ENCODE data around the gene KLHDC4. TPM values are rescaled to one million over a fixed set of nuclear protein-coding genes. Genes with fewer than 3 reads are reported as not detected.

KLHDC4 gene
- total and polyA plus RNA-seq, 2 experiments from 2014 or later = 23.0 to 41.1 TPM

DNA sequence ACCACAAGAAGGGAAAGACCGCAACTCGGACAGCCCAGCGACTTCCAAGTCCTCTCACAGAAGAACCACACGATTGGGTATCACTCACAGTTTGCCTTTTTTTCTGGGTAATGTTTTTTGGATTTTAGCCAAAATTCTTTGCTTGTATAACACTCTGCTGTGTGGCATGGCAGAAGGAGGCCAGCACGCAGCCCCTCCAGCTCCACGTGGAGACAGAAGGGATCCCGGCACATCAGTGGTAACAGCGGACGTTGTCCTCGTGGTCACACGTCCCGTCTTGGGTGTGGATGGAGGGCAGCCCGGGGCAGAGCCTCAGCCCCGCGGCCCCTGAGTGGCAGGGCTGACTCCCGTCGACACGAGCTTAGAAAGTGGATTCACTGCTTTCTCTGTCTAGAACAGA is 69.1 kb downstream of the KLHDC4 start (continued):
- TF ChIP-seq STAT1 (IDR thresholded peaks at IDR 0.05; ENCODE audit: unreplicated experiment) (no peak), ETS1 (IDR thresholded peaks at IDR 0.05) (no peak)

GRCh38 chr16:87695534-87695933 is 70.3 kb downstream of the KLHDC4 start:
- H3K27ac ChIP-seq (ENCODE audit: low read depth) = no peak overlapping the region
- no peak for ATAC-seq
- H3K27ac Mint-ChIP-seq = no peak overlapping the region
- H3K4me1 ChIP-seq (ENCODE audit: insufficient read depth) = no peaks in the 10 kb centered on the region
- DNase-seq (ENCODE audit: low spot score) = no peak
- no peak for TF ChIP-seq EZH2 (IDR thresholded peaks at IDR 0.05; ENCODE audit: low read depth, unreplicated experiment)
- TF ChIP-seq EZH2phosphoT487 (IDR thresholded peaks at IDR 0.05; ENCODE audit: unreplicated experiment) = no peak
- TF ChIP-seq, protein P1, sequence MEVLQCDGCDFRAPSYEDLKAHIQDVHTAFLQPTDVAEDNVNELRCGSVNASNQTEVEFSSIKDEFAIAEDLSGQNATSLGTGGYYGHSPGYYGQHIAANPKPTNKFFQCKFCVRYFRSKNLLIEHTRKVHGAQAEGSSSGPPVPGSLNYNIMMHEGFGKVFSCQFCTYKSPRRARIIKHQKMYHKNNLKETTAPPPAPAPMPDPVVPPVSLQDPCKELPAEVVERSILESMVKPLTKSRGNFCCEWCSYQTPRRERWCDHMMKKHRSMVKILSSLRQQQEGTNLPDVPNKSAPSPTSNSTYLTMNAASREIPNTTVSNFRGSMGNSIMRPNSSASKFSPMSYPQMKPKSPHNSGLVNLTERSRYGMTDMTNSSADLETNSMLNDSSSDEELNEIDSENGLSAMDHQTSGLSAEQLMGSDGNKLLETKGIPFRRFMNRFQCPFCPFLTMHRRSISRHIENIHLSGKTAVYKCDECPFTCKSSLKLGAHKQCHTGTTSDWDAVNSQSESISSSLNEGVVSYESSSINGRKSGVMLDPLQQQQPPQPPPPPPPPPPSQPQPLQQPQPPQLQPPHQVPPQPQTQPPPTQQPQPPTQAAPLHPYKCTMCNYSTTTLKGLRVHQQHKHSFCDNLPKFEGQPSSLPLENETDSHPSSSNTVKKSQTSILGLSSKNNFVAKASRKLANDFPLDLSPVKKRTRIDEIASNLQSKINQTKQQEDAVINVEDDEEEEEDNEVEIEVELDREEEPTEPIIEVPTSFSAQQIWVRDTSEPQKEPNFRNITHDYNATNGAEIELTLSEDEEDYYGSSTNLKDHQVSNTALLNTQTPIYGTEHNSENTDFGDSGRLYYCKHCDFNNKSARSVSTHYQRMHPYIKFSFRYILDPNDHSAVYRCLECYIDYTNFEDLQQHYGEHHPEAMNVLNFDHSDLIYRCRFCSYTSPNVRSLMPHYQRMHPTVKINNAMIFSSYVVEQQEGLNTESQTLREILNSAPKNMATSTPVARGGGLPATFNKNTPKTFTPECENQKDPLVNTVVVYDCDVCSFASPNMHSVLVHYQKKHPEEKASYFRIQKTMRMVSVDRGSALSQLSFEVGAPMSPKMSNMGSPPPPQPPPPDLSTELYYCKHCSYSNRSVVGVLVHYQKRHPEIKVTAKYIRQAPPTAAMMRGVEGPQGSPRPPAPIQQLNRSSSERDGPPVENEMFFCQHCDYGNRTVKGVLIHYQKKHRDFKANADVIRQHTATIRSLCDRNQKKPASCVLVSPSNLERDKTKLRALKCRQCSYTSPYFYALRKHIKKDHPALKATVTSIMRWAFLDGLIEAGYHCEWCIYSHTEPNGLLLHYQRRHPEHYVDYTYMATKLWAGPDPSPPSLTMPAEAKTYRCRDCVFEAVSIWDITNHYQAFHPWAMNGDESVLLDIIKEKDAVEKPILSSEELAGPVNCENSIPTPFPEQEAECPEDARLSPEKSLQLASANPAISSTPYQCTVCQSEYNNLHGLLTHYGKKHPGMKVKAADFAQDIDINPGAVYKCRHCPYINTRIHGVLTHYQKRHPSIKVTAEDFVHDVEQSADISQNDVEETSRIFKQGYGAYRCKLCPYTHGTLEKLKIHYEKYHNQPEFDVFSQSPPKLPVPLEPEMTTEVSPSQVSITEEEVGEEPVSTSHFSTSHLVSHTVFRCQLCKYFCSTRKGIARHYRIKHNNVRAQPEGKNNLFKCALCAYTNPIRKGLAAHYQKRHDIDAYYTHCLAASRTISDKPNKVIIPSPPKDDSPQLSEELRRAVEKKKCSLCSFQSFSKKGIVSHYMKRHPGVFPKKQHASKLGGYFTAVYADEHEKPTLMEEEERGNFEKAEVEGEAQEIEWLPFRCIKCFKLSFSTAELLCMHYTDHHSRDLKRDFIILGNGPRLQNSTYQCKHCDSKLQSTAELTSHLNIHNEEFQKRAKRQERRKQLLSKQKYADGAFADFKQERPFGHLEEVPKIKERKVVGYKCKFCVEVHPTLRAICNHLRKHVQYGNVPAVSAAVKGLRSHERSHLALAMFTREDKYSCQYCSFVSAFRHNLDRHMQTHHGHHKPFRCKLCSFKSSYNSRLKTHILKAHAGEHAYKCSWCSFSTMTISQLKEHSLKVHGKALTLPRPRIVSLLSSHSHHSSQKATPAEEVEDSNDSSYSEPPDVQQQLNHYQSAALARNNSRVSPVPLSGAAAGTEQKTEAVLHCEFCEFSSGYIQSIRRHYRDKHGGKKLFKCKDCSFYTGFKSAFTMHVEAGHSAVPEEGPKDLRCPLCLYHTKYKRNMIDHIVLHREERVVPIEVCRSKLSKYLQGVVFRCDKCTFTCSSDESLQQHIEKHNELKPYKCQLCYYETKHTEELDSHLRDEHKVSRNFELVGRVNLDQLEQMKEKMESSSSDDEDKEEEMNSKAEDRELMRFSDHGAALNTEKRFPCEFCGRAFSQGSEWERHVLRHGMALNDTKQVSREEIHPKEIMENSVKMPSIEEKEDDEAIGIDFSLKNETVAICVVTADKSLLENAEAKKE (CRISPR knock-in tag; IDR thresholded peaks at IDR 0.05) = no peak
- TF ChIP-seq NANOG (IDR thresholded peaks at IDR 0.05; ENCODE audit: borderline replicate concordance) = no peak
- no peak for TF ChIP-seq POLR2AphosphoS5 (IDR thresholded peaks at IDR 0.05; ENCODE audit: low read depth)
- no peak for TF ChIP-seq ZNF331 (CRISPR knock-in tag; IDR thresholded peaks at IDR 0.05; ENCODE audit: low read depth)
- H3K79me2 ChIP-seq (replicated peaks; ENCODE audit: insufficient read depth) = no peaks in the 10 kb centered on the region
- no peaks in the 10 kb centered on the region for H3K27me3 ChIP-seq (ENCODE audit: insufficient read depth)
- H4K20me1 ChIP-seq (replicated peaks; ENCODE audit: insufficient read depth) = no peaks in the 10 kb centered on the region; the same call in 1 of the 2 replicates
- peaks cover 34% of the 10 kb centered on the region for H3K36me3 Mint-ChIP-seq (ENCODE audit: low read depth)
- H3K4me2 ChIP-seq = no peak overlapping the region
- H3K9me2 ChIP-seq (ENCODE audit: insufficient read depth) = no peaks in the 10 kb centered on the region
- H3F3A ChIP-seq (replicated peaks; ENCODE audit: low read depth) = no peaks in the 10 kb centered on the region
- peaks cover 28% of the 10 kb centered on the region for H3K27me3 Mint-ChIP-seq (ENCODE audit: insufficient read depth, low read depth, poor library complexity)
- no peaks in the 10 kb centered on the region for H3K4me1 Mint-ChIP-seq
- H3K4me3 ChIP-seq = no peak overlapping the region
- no peak overlapping the region for H2AFZ ChIP-seq
- no peak overlapping the region for H3K4me3 Mint-ChIP-seq
- H3K36me3 ChIP-seq (ENCODE audit: insufficient read depth) = no peaks in the 10 kb centered on the region; the same call in 1 of the 2 replicates
- H3K9me3 Mint-ChIP-seq = no peaks in the 10 kb centered on the region

Measured in GM23338 (cell line).